Activated CD4-positive, alpha-beta T cell treated with anti-CD3 and anti-CD28 coated beads, Interleukin-10, Interleukin-2, amounts not matched to agents 100 ng/mL and 50 ng/mL, durations not matched to agents 16 hours and 8 hours (primary cell): ENCODE data around the gene JSRP1.

ENCODE experiments used
- DNase-seq: peaks from one replicate; pipeline ENCODE4 v3.0.0-alpha.2; 2020

JSRP1 gene

DNA sequence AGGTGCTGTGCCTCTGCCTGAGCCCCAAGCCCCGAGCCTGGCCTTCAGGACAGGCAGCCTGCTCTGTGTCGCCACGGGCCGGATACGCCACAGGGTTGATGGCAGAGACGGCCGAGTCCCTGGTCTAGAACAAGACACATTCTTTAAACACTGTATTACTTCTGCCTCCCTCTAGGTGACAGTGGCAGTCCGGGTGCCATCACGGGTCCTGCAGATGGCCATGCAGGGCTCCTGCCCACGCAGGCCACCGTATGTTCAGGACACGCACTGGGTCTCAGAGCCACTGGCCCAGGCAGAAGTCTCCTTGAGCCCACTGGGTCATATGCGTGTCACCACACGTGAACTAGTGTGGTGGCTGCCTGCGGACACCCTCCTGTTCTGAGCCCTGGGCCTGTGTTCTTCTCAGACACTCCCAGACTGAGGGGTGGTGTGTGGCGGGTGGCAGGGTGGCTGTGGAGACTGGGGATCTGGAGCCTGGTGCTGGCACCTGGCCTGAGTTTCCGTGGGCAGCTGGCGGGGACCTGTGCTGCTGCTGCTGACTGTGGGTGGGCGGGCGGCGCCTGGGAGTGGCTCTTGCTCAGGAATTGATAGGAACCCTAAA, 24.5 kb downstream of the JSRP1 start:
- DNase-seq, result peak; percentile 22

DNA sequence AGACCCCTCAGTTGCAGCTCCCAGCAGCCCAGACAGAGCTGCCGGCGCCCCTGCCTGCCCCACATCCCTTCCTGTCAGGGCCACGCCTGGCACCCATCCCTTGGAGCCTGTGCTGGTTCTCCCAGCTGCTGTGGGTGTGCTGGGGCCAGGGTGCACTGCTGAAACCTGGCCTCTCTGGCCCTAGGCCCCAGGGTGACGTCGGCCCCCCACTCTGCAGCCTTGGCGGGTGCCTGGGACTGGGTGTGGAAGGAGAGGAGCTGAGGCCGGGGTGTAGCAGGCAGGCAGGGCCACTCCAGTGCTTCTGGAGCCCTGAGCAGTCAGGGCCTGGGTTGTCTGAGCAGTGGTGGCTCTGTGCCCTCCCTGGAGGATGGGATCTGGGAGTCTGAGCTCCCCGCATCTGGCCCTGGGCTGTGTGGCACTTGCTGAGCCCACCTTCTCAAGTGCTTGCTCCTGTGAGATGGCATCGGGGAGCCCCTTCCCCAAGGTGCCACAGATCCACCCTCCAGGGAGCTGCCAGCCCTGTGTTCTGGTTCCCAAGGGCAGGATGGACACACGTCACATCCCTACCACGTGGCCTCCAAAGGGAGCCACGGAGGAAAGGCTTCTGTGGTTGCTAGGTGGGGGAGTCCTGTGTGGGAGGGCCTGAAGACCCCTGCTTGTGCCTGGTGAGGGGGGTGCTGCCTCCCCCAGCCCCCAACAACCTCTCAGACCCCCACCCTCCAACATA, 25.2 kb downstream of the JSRP1 start:
- no peak for DNase-seq

DNA sequence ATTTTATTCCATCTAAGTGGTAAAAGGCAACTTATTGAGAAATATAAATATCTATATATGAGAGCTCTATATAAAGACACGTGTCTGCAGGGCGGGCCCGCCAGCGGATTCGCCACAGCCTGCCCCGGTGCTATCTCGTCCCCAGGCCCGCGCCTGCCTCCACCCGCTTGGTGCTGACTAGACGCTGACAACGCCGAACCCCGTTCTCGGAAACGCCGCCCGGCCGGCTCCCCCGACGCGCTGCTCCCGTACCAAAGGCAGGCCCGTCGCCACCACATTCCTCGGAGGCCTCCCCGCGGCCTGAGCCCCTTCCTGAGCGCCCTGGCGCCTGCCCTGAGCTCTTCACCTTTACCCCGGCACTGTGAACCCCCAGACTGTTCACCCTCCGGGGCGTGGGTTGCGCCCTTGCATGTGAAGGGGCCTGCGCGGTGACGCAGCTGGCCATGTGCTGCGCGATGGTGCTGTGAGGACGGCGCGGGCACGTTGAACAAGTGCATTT, 26.1 kb downstream of the JSRP1 start:
- DNase-seq, result no peak

- no peak for DNase-seq
Observed at GRCh38 chr19:2229103-2230032, 26.8 kb downstream of the JSRP1 start.

- DNase-seq, result no peak
Observed at GRCh38 chr19:2228157-2229030, 27.8 kb downstream of the JSRP1 start.

DNA sequence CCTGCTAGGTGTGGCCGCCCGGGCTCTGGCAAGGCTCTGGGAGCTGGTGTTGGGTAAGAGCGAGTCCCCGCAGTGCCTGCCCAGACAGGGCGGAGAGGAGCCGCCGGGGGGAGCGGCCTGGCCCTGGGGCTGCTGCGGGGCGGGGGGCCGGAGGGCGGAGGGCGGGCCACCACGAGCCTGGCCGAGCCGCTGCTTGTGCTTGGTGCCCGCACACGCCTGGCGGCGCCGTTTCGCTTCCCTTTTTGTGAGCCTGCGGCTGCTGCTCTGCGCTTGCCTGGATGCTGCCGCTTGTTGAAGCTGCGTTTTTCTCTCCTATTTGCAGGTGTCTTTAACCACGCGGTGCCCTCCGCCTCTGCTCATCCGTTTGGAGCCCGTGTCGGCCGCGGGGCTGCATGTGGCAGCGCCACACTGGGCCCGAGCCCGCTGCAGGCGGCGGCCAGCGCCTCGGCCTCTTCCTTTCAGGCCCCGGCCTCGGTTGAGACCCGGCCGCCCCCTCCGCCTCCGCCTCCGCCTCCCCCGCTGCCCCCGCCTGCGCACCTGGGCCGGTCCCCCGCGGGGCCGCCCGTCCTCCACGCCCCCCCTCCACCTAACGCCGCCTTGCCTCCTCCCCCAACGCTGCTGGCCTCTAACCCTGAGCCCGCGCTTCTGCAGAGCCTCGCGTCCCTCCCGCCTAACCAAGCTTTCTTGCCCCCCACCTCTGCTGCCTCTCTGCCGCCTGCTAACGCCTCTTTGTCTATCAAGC, 28.6 kb downstream of the JSRP1 start:
- DNase-seq, result no peak

DNA sequence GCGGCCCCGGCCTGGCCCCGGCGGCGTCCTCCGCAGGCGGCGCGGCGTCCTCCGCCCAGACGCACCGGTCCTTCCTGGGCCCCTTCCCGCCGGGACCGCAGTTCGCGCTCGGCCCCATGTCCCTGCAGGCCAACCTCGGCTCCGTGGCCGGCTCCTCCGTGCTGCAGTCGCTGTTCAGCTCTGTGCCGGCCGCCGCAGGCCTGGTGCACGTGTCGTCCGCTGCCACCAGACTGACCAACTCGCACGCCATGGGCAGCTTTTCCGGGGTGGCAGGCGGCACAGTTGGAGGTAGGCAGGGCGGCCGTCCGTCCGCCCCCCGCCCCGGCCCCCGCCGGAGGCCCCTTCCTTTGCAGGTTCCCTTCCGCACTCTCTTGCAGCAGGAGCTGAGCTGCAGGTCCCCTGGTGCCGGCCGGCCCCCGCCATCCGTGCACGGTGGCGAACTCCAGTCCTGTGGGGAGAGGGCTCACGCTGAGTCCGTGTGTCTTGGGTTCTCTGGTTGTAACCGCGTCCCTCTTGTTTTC, 29.3 kb downstream of the JSRP1 start:
- no peak for DNase-seq

DNA sequence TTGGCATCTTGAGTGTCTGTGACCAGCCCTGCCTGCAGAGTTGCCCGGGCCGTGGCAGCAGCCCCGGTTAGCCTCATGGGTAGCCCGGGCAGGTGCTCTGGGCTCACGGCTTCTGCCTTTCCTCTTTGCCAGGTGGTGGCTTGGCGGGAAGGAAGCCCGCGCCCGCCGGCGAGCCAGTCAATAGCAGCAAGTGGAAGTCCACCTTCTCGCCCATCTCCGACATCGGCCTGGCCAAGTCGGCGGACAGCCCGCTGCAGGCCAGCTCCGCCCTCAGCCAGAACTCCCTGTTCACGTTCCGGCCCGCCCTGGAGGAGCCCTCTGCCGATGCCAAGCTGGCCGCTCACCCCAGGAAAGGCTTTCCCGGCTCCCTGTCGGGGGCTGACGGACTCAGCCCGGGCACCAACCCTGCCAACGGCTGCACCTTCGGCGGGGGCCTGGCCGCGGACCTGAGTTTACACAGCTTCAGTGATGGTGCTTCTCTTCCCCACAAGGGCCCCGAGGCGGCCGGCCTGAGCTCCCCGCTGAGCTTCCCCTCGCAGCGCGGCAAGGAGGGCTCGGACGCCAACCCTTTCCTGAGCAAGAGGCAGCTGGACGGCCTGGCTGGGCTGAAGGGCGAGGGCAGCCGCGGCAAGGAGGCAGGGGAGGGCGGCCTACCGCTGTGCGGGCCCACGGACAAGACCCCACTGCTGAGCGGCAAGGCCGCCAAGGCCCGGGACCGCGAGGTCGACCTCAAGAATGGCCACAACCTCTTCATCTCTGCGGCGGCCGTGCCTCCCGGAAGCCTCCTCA, 30.0 kb downstream of the JSRP1 start:
- no peak for DNase-seq

DNA sequence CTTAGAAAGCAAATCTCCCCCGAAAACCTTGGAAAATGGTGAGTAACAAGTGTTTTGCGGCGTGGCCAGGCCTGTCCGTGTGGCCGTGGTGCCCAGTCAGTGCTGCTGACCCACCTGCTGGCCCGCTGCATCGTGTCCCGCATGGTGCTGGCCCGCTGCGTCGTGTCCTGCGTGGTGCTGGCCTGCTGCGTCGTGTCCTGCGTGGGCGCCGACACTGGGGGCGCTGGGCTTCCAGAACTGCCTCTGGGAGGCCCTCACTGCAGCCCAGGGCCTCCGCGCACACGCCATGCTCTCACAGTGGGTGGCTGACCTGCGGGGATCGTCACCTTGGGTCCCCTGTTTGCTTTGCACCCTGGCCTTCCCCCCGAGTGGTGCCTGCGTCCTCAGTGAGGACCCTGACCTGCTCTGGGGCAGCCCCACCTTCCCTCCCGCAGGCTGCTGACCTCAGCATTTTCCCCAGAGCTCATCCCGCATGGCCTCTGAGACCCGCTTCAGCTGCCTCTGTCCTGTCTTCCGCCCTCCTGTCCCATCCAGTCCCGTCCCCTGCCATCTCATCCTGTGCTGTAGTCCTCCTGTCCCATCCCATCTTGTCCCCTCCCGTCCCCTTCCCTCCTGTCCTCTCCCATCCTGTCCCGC, 30.7 kb downstream of the JSRP1 start:
- DNase-seq, result no peak

DNA sequence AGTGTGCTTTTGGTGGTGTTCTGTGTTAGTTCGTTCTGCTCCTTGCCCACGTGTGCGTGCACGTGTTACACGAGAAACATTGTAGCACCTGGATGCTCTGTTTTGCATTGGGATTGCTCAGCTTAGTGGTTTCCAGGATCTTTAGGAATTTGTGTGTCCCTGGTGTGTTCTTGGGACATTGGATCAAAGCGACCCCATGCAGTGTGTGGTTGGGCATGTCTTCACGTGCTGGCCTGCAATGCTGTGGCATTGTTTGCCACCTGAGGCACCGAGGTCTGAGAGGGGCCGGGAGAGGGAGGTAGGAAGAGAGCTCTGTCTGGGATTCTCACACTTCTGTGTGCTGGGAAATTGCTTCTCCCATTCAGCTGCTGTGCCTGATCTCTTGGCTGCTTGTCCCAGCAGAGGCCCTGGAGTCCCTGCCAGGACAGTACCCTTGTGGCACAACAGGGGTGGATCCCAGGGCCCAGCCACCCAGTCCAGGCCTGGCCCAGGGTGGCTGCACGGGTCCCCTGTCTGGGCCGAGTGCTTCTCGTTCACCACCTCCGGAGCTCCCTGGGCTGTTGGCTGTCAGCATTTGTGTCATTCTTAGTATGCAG, 31.4 kb downstream of the JSRP1 start:
- no peak for DNase-seq

DNA sequence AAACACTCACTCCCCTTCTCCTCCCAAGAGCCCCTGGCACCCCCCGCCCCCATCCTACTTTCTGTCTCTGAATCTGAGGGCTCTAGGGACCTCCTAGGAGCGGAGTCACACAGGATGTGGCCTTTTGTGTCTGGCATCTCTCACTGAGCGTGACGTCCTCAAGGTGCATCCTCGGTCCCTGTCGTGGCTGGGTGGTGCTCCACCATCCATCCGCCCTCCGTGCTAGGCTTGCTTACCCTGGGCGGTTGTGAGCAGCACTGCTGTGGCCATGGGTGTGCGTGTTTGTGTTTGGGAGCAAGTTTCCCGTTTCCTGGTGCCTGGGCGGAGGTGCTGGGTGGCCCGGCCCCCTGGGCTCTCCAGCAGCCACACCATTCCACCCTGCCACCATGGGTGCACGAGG, 32.3 kb downstream of the JSRP1 start:
- no peak for DNase-seq

DNA sequence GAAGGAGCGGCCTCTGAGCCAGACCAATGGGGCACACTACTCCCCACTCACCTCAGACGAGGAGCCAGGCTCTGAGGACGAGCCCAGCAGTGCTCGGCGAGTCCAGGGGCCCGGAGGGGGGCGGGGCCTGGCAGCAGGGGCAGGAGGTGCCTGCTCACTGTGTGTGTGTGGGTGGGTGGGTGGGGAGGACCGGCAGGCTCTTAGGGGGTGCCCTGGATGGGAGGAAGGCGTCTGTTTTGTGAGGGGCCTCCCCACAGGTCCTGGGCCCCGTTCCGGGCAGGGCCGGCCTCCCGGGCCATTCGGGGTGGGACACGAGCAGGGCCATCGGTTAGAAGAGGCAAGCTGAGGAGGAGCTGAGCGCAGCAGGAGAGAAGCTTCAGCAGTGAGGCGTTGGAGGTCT, 32.8 kb downstream of the JSRP1 start:
- no peak for DNase-seq

- DNase-seq, result no peak
Observed at GRCh38 chr19:2221918-2222317, 34.3 kb downstream of the JSRP1 start.

DNA sequence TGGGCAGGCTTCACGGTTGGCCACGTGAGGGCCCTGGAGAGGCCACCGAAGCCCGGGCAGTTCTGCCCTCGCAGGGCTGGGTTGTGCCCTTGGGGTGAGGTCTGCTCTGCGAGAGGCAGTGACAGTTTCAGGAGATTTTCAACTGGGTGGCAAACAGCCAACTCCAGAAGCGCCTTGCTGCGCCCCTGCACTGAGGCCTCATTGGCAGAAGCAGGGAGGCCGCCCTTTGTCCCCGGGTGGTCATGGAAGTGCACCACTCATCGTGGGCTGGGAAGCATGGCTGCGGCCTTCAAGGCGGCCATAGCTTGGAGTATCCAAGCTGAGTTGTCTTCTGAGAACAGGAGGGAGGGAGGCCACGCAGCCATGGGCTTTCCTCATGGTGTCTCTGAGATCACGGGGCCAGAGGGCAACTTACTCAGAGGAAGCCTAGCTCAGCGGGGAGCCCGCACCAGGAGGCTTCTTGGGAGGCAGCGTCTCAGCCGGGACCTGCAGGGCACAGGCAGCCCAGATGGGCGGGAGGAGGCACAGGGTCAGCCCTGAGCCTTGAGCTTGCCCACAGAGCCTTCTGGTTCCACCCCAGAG, 34.9 kb downstream of the JSRP1 start:
- DNase-seq, result no peak

- DNase-seq, result no peak
Observed at GRCh38 chr19:2219726-2220125, 36.5 kb downstream of the JSRP1 start.

DNA sequence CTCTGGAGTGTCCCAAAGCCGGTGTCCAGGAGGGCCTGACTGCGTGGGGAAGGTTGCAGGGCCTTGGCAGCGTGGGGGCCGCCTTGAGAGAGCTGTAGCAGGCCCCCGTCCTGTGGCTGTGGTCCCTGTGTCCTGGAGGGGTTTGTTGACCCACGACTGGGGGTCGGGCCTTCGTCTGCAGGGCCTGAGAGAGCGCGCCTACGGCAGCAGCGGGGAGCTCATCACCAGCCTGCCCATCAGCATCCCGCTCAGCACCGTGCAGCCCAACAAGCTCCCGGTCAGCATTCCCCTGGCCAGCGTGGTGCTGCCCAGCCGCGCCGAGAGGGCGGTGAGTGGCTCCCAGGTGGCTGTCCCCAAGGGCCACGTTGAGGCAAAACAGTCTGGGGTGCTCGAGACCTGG, 38.6 kb downstream of the JSRP1 start:
- no peak for DNase-seq

GRCh38 chr19:2216361-2217225, 39.6 kb downstream of the JSRP1 start:
- no peak for DNase-seq

DNA sequence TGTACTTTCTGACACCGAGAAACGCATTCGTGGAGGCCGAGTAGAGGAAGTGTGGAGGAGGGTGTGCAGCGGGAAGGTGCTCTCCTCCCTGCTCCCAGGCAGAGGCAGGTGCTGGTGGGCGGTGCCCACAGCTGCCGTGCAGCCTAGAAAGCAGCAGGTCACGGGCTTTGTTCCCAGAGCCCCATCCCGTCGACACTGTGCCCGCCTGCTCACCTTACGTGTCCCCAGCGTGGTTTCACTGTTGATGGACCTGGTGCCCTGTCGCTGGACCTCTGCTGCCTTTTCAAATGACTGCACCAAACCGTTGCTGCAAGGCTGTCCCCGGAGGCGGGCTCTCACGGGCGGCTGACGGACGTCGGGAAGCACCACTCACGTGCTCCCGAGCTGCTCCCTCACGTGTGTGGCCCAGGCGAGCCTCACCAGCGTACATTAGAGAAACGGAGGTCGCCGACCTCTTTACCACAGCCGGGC, 40.9 kb downstream of the JSRP1 start:
- peak; percentile 27 for DNase-seq
